Measurements from ENCODE around the gene LPIN1. TPM values are rescaled to one million over a fixed set of nuclear protein-coding genes. Genes with fewer than 3 reads are reported as not detected.

LPIN1 gene
- total RNA-seq, 1 donor from 2014 or later, result 12.1 TPM

GRCh38 chr2:11716689-11717321 is 29.6 kb upstream of the LPIN1 start:
- FAIRE-seq, result no peak
- Histone ChIP-seq H3K27me3 (ENCODE audit: control insufficient read depth, insufficient read depth, low read length) (peaks cover 8% of the 10 kb centered on the region), H3K36me3 (ENCODE audit: control insufficient read depth, insufficient read depth, low read length) (no peaks in the 10 kb centered on the region), H3K4me3 (ENCODE audit: low read depth, low read length) (no peak overlapping the region)
- DNase-seq (ENCODE audit: low read depth), result peak; percentile 18
- TF ChIP-seq CTCF (IDR thresholded peaks at IDR 0.05; ENCODE audit: insufficient read depth, low read length, severe bottlenecking), result no peak

DNA sequence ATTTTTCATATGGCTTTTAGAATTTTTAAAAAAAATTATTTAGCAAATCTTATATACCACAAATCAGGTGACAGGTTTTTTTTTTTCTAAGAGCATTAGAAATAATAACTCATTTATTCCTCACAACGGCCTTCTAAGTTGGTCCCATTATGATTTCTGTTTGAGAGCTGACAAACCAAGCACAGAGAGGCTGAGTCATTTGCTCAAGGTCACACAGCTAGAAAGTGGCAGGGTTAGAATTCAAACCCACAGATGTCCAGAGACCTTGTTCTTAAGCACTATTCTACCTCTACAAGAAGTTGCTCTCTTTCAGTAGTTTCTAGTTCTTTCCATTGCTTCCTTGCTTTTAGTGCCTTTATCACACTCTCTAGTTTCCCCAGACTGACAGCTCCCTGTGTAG is 28.8 kb upstream of the LPIN1 start:
- no peak for TF ChIP-seq CTCF (IDR thresholded peaks at IDR 0.05; ENCODE audit: insufficient read depth, low read length, severe bottlenecking)
- Histone ChIP-seq H3K27me3 (ENCODE audit: control insufficient read depth, insufficient read depth, low read length) (peaks cover 8% of the 10 kb centered on the region), H3K4me3 (ENCODE audit: low read depth, low read length) (no peak overlapping the region), H3K36me3 (ENCODE audit: control insufficient read depth, insufficient read depth, low read length) (no peaks in the 10 kb centered on the region)
- FAIRE-seq (no peak), DNase-seq (ENCODE audit: low read depth) (no peak)

DNA sequence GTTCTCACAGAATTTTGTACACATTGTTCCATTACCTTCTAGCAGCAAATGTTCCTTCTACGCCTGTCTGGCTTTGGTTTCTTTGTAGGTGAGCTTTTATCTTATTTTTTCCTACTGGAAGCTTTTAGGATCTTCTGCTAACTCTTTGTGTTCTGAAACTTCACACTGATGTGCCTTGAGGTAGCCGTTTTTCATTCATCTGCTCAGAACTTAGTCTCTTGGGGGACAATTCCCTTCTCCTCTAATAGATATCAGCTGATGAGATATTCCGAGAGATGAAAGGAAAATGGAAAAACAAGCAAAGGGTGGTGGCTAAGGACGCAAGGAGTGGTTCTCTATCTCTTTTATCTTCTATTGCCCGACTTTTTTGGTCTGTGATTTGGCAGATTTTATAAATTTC is 27.8 kb upstream of the LPIN1 start:
- Histone ChIP-seq H3K36me3 (ENCODE audit: control insufficient read depth, insufficient read depth, low read length) (no peaks in the 10 kb centered on the region), H3K27me3 (ENCODE audit: control insufficient read depth, insufficient read depth, low read length) (peaks cover 8% of the 10 kb centered on the region), H3K4me3 (ENCODE audit: low read depth, low read length) (no peak overlapping the region)
- FAIRE-seq, result no peak
- no peak for DNase-seq (ENCODE audit: low read depth)
- no peak for TF ChIP-seq CTCF (IDR thresholded peaks at IDR 0.05; ENCODE audit: insufficient read depth, low read length, severe bottlenecking)

DNA sequence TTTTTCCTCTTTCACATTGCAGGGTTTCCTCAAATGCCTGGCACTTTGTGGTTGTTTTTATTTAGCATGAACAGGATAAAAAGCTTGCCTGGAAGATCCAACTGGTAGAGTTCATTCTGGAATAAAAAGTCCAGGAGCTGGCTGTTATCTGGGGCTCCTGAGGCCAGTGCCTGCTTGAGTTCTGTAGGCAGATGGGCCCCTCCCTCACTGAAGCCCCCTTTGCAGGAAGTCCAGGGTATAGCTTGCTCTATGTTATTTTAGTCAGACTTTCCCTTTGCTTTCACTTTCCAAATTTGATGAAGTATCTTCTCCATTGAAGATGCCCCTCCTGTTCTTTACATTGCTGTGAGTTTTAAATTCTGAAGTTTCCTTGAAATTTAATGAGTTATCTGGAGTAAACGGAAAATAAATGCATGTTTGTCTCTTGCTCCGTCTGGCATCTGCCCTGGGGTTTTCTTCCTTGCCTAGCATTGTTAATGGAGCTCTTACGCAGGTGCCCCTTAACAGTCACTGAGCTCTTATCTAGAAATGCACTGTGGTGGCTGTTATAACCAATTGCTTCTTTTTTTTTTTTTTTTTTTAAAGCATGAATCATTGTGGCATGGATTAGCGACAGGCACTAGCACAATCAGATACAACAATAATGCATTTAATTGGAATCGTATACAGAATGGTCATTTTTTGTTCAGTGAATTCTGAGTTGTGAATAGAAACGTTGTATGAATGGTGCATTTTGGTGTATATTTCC is 27.0 kb upstream of the LPIN1 start:
- DNase-seq (ENCODE audit: low read depth) (no peak), FAIRE-seq (no peak)
- Histone ChIP-seq H3K4me3 (ENCODE audit: low read depth, low read length) (no peak overlapping the region), H3K27me3 (ENCODE audit: control insufficient read depth, insufficient read depth, low read length) (peaks cover 8% of the 10 kb centered on the region), H3K36me3 (ENCODE audit: control insufficient read depth, insufficient read depth, low read length) (no peaks in the 10 kb centered on the region)
- no peak for TF ChIP-seq CTCF (IDR thresholded peaks at IDR 0.05; ENCODE audit: insufficient read depth, low read length, severe bottlenecking)

DNA sequence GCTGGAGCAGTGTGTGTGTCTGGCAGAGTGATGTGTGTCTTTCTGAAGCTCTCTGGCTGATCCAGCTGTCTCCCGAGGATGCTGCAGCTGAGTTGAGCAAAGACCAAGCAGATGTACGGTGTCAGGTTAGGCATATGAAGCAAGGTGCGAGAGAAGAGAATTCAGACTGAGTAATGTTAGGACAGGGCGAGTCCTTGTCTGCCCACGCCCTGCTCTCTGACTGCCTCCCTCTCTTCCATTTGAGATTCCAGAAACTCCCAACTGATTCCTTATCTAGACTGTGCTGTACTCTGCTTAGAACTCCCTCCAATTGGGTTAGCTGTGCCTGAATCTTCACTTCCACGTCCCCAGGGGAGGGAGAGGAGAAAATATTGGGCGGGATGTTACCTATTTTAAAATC is 25.7 kb upstream of the LPIN1 start:
- H3K4me3 ChIP-seq (ENCODE audit: low read depth, low read length), result no peak overlapping the region
- FAIRE-seq, result no peak
- no peaks in the 10 kb centered on the region for H3K36me3 ChIP-seq (ENCODE audit: control insufficient read depth, insufficient read depth, low read length)
- no peak for TF ChIP-seq CTCF (IDR thresholded peaks at IDR 0.05; ENCODE audit: insufficient read depth, low read length, severe bottlenecking)
- DNase-seq (ENCODE audit: low read depth), result peak; percentile 10
- peaks cover 8% of the 10 kb centered on the region for H3K27me3 ChIP-seq (ENCODE audit: control insufficient read depth, insufficient read depth, low read length)

All from bronchial epithelial cell (primary cell).